Kidney epithelial cell (primary cell): ENCODE data around the gene TOLLIP. TPM values are rescaled to one million over a fixed set of nuclear protein-coding genes. Genes with fewer than 3 reads are reported as not detected.

ENCODE experiments used
- DNase-seq: peaks from one replicate; pipeline ENCODE4 v3.0.0-alpha.2; 2010; ENCODE audit warnings: low read depth
- H3K27me3 ChIP-seq: 2 replicates; pipeline ENCODE4 v1.6.0; 2011; ENCODE audit warnings: low read length; ENCODE audit not compliant: control insufficient read depth, insufficient read depth
- H3K36me3 ChIP-seq: 2 replicates; pipeline ENCODE4 v1.5.1; 2011; ENCODE audit warnings: low read length; ENCODE audit not compliant: control insufficient read depth, insufficient read depth
- H3K4me3 ChIP-seq: 2 replicates; pipeline ENCODE4 v1.5.1; 2011; ENCODE audit warnings: low read depth, mild to moderate bottlenecking, control low read depth, low read length
- CTCF ChIP-seq: IDR thresholded peaks from 2 replicates; pipeline ENCODE4 v1.5.1; 2011; ENCODE audit warnings: mild to moderate bottlenecking, moderate library complexity, low read length, control low read depth, inconsistent platforms; ENCODE audit not compliant: insufficient read depth, poor library complexity, severe bottlenecking
- total RNA-seq: library from RNA; depleted of rRNA; stranded (reverse); fragments of >200 nt; gene quantifications from 2 replicates; pipeline ENCODE4 v1.2.3, GENCODE V29; 2015

The TOLLIP gene
- total RNA-seq, 1 donor from 2014 or later, result 55.3 TPM

GRCh38 chr11:1241706-1242105 lies 67.7 kb downstream of the TOLLIP start:
- TF ChIP-seq CTCF, result no peak
- Histone ChIP-seq H3K36me3 (no peaks in the 10 kb centered on the region), H3K27me3 (no peaks in the 10 kb centered on the region), H3K4me3 (no peak overlapping the region)
- DNase-seq, result no peak

GRCh38 chr11:1240771-1241170 lies 68.7 kb downstream of the TOLLIP start:
- TF ChIP-seq CTCF, result no peak
- no peak for DNase-seq
- Histone ChIP-seq H3K4me3 (no peak overlapping the region), H3K27me3 (no peaks in the 10 kb centered on the region), H3K36me3 (no peaks in the 10 kb centered on the region)

- H3K36me3 ChIP-seq, result no peaks in the 10 kb centered on the region
- no peak for DNase-seq
- no peak overlapping the region for H3K4me3 ChIP-seq
- H3K27me3 ChIP-seq, result no peaks in the 10 kb centered on the region
- TF ChIP-seq CTCF, result no peak
Measured at GRCh38 chr11:1239596-1240205, 69.7 kb downstream of the TOLLIP start.

GRCh38 chr11:1238767-1239595 lies 70.5 kb downstream of the TOLLIP start:
- H3K27me3 ChIP-seq, result no peaks in the 10 kb centered on the region
- TF ChIP-seq CTCF, result no peak

GRCh38 chr11:1237851-1238250 lies 71.6 kb downstream of the TOLLIP start:
- H3K4me3 ChIP-seq, result no peak overlapping the region
- no peaks in the 10 kb centered on the region for H3K36me3 ChIP-seq
- no peak for DNase-seq
- no peaks in the 10 kb centered on the region for H3K27me3 ChIP-seq
- no peak for TF ChIP-seq CTCF

More at GRCh38 chr11:1238767-1239595, 70.5 kb downstream of the TOLLIP start:
- DNase-seq, result no peak
- Histone ChIP-seq H3K36me3 (no peaks in the 10 kb centered on the region), H3K4me3 (no peak overlapping the region)
